ENCODE data around the gene ENPP7.

The ENPP7 gene

DNA sequence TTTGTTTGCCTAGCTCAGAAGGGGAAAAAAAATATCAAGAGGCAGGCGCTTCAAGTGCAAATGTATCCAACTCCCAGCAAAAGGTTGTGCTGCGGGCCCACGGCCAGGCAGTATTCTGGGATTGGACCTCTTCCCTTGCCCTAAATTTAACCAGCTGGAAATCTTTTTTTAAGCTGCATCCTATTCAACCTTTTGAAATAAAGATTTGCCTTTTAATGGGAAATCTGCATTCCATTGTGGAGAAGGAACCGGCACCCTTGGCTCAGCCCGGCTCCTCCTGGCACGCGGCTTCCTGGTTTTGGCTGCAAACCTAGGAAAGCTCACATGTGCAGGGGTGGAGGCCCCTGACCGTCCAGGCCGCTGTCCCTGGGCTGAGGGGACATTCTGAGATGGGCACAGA lies 38.8 kb upstream of the ENPP7 start:
- no peak overlapping the region for H3K27ac ChIP-seq (ENCODE audit: low read length)
- no peaks in the 10 kb centered on the region for H3K4me1 ChIP-seq (ENCODE audit: insufficient read depth, low read length)
- no peak for TF ChIP-seq CTCF (IDR thresholded peaks at IDR 0.05; ENCODE audit: borderline replicate concordance, extremely low read depth, low read length, poor library complexity, severe bottlenecking)
- no peak for TF ChIP-seq EZH2 (IDR thresholded peaks at IDR 0.05; ENCODE audit: borderline replicate concordance, low read depth, low read length, severe bottlenecking)
- no peaks in the 10 kb centered on the region for H3K79me2 ChIP-seq (ENCODE audit: insufficient read depth, low read length)
- no peak overlapping the region for H3K9ac ChIP-seq (ENCODE audit: low read depth, low read length)
- H3K4me2 ChIP-seq (ENCODE audit: insufficient read depth, low read length): no peak overlapping the region
- H3K9me3 ChIP-seq (ENCODE audit: insufficient read depth, low read length, severe bottlenecking): no peaks in the 10 kb centered on the region
- H3K27me3 ChIP-seq (ENCODE audit: insufficient read depth, low read length, poor library complexity): peaks cover 4% of the 10 kb centered on the region
- no peak for DNase-seq
- H3K36me3 ChIP-seq (ENCODE audit: insufficient read depth, low read length): no peaks in the 10 kb centered on the region
- no peak for ATAC-seq (ENCODE audit: insufficient read depth, low read depth)
- H2AFZ ChIP-seq (ENCODE audit: low read depth, low read length): no peak overlapping the region
- H4K20me1 ChIP-seq (ENCODE audit: insufficient read depth, low read length): peaks cover 4% of the 10 kb centered on the region; the same call in 1 of the 2 replicates
- H3K4me3 ChIP-seq (ENCODE audit: low read depth in 1 of 2, low read length in 2 of 2): no peak overlapping the region

- no peak for ATAC-seq (ENCODE audit: insufficient read depth, low read depth)
- TF ChIP-seq EZH2 (IDR thresholded peaks at IDR 0.05; ENCODE audit: borderline replicate concordance, low read depth, low read length, severe bottlenecking) (no peak), CTCF (IDR thresholded peaks at IDR 0.05; ENCODE audit: borderline replicate concordance, extremely low read depth, low read length, poor library complexity, severe bottlenecking) (no peak)
- peaks cover 8% of the 10 kb centered on the region for H3K27me3 ChIP-seq (ENCODE audit: insufficient read depth, low read length, poor library complexity)
Observed at GRCh38 chr17:79693419-79693818, 37.3 kb upstream of the ENPP7 start.

GRCh38 chr17:79695293-79695790 lies 35.4 kb upstream of the ENPP7 start:
- H2AFZ ChIP-seq (ENCODE audit: low read depth, low read length): no peak overlapping the region
- H3K27me3 ChIP-seq (ENCODE audit: insufficient read depth, low read length, poor library complexity): peaks cover 8% of the 10 kb centered on the region
- no peaks in the 10 kb centered on the region for H3K36me3 ChIP-seq (ENCODE audit: insufficient read depth, low read length)
- H4K20me1 ChIP-seq (ENCODE audit: insufficient read depth, low read length): peaks cover 10% of the 10 kb centered on the region; the same call in 1 of the 2 replicates
- TF ChIP-seq CTCF (IDR thresholded peaks at IDR 0.05; ENCODE audit: borderline replicate concordance, extremely low read depth, low read length, poor library complexity, severe bottlenecking) (no peak), EZH2 (IDR thresholded peaks at IDR 0.05; ENCODE audit: borderline replicate concordance, low read depth, low read length, severe bottlenecking) (no peak)
- no peak overlapping the region for H3K27ac ChIP-seq (ENCODE audit: low read length)
- ATAC-seq (ENCODE audit: insufficient read depth, low read depth) (no peak), DNase-seq (no peak)
- no peak overlapping the region for H3K4me3 ChIP-seq (ENCODE audit: low read depth in 1 of 2, low read length in 2 of 2)
- no peaks in the 10 kb centered on the region for H3K9me3 ChIP-seq (ENCODE audit: insufficient read depth, low read length, severe bottlenecking)
- H3K9ac ChIP-seq (ENCODE audit: low read depth, low read length): no peak overlapping the region
- no peak overlapping the region for H3K4me2 ChIP-seq (ENCODE audit: insufficient read depth, low read length)
- H3K79me2 ChIP-seq (ENCODE audit: insufficient read depth, low read length): no peaks in the 10 kb centered on the region
- no peaks in the 10 kb centered on the region for H3K4me1 ChIP-seq (ENCODE audit: insufficient read depth, low read length)

More at GRCh38 chr17:79693419-79693818, 37.3 kb upstream of the ENPP7 start:
- H3K9ac ChIP-seq (ENCODE audit: low read depth, low read length): no peak overlapping the region
- peaks cover 4% of the 10 kb centered on the region; the same call in 1 of the 2 replicates for H4K20me1 ChIP-seq (ENCODE audit: insufficient read depth, low read length)
- H3K4me1 ChIP-seq (ENCODE audit: insufficient read depth, low read length): no peaks in the 10 kb centered on the region
- no peak overlapping the region for H3K4me3 ChIP-seq (ENCODE audit: low read depth in 1 of 2, low read length in 2 of 2)
- H3K9me3 ChIP-seq (ENCODE audit: insufficient read depth, low read length, severe bottlenecking): no peaks in the 10 kb centered on the region
- DNase-seq: no peak
- no peak overlapping the region for H3K4me2 ChIP-seq (ENCODE audit: insufficient read depth, low read length)
- H2AFZ ChIP-seq (ENCODE audit: low read depth, low read length): no peak overlapping the region
- H3K36me3 ChIP-seq (ENCODE audit: insufficient read depth, low read length): no peaks in the 10 kb centered on the region
- no peak overlapping the region for H3K27ac ChIP-seq (ENCODE audit: low read length)
- no peaks in the 10 kb centered on the region for H3K79me2 ChIP-seq (ENCODE audit: insufficient read depth, low read length)
